HTERT RPE-1 (cell line): ENCODE results near the gene DHRS7B.
"Not testable (repeated sequence)": the region's sequence is repeated elsewhere in the genome, so short reads cannot be mapped to it uniquely, and the experiment has no call there.

Experiments
- in situ Hi-C: fragments of 300-500 bp; cut with MboI; formaldehyde crosslinking; loops from 4 replicates; pipeline ENCODE4 v1.14.3; 2020; ENCODE audit warnings: low sequenced_read_pairs

DHRS7B gene

GRCh38 chr17:21174713-21175112 is 47.9 kb downstream of the DHRS7B start:
- in situ Hi-C loops: no loop called here

- in situ Hi-C loops: no loop called here
These were observed 50.1 kb downstream of the DHRS7B start for GRCh38 chr17:21176773-21177395.

GRCh38 chr17:21177401-21177800 is 50.6 kb downstream of the DHRS7B start:
- in situ Hi-C loops: no loop called here

GRCh38 chr17:21177854-21178600 is 51.3 kb downstream of the DHRS7B start:
- in situ Hi-C loops: no loop called here

- in situ Hi-C loops: no loop called here
These were observed 56.7 kb downstream of the DHRS7B start for GRCh38 chr17:21183468-21183867.

GRCh38 chr17:21184570-21184969 is 57.8 kb downstream of the DHRS7B start:
- in situ Hi-C loops: no loop called here

- in situ Hi-C loops: no loop called here
These were observed 58.3 kb downstream of the DHRS7B start for GRCh38 chr17:21185061-21185460.

GRCh38 chr17:21186399-21187187 is 59.8 kb downstream of the DHRS7B start:
- in situ Hi-C loops: no loop called here

- in situ Hi-C loops: no loop called here
These were observed 62.6 kb downstream of the DHRS7B start for GRCh38 chr17:21189361-21189760.

- in situ Hi-C loops: no loop called here
These were observed 63.3 kb downstream of the DHRS7B start for GRCh38 chr17:21190078-21190477.

- in situ Hi-C loops: no loop called here
These were observed 64.9 kb downstream of the DHRS7B start for GRCh38 chr17:21191698-21192097.

- in situ Hi-C loops: not testable (repeated sequence)
These were observed 65.7 kb downstream of the DHRS7B start for GRCh38 chr17:21192414-21192813.

GRCh38 chr17:21193031-21193430 is 66.3 kb downstream of the DHRS7B start:
- in situ Hi-C loops: no loop called here

- in situ Hi-C loops: no loop called here
These were observed 67.5 kb downstream of the DHRS7B start for GRCh38 chr17:21194226-21194625.

GRCh38 chr17:21194703-21195102 is 67.9 kb downstream of the DHRS7B start:
- in situ Hi-C loops: no loop called here

GRCh38 chr17:21196126-21196525 is 69.4 kb downstream of the DHRS7B start:
- in situ Hi-C loops: no loop called here

- in situ Hi-C loops: no loop called here
These were observed 71.6 kb downstream of the DHRS7B start for GRCh38 chr17:21198411-21198810.

- in situ Hi-C loops: no loop called here
These were observed 72.5 kb downstream of the DHRS7B start for GRCh38 chr17:21199311-21199710.

- in situ Hi-C loops: no loop called here
These were observed 73.1 kb downstream of the DHRS7B start for GRCh38 chr17:21199856-21200255.

GRCh38 chr17:21200590-21201297 is 74.0 kb downstream of the DHRS7B start:
- in situ Hi-C loops: no loop called here

GRCh38 chr17:21201298-21201595 is 74.5 kb downstream of the DHRS7B start:
- in situ Hi-C loops: no loop called here
